K562 (cell line): ENCODE results near the gene CHCHD1. TPM values are rescaled to one million over a fixed set of nuclear protein-coding genes. Genes with fewer than 3 reads are reported as not detected.

Experiments used
- COPS2 ChIP-seq: fragments of 450-650 bp; conservative IDR thresholded peaks from 2 replicates; pipeline ENCODE4 v1.6.1; 2016; ENCODE audit warnings: mild to moderate bottlenecking, moderate library complexity
- DPF2 ChIP-seq: fragments of 450-650 bp; IDR thresholded peaks from 2 replicates; pipeline ENCODE4 v1.6.1; 2016
- ELF2 ChIP-seq: fragments of 250-450 bp; sonication (Bioruptor Pico); IDR thresholded peaks from 2 replicates; pipeline ENCODE4 v1.5.0; 2021; ENCODE audit warnings: mild to moderate bottlenecking
- HLTF ChIP-seq: fragments of 450-650 bp; IDR thresholded peaks from 2 replicates; pipeline ENCODE4 v1.6.1; 2016
- MCM3 ChIP-seq: fragments of 450-650 bp; IDR thresholded peaks from 2 replicates; pipeline ENCODE4 v1.6.1; 2016
- NFE2L1 ChIP-seq: fragments of 450-650 bp; IDR thresholded peaks from 2 replicates; pipeline ENCODE4 v1.6.1; 2016; ENCODE audit warnings: missing genetic modification characterization, low read depth, mild to moderate bottlenecking, missing compliant biosample characterization, moderate library complexity, borderline replicate concordance
- PHF21A ChIP-seq: fragments of 450-650 bp; IDR thresholded peaks from 2 replicates; pipeline ENCODE4 v1.6.1; 2017; ENCODE audit warnings: low read depth, borderline replicate concordance
- POLR2H ChIP-seq: IDR thresholded peaks from 2 replicates; pipeline ENCODE4 v1.6.1; 2016; ENCODE audit warnings: missing genetic modification characterization, low read depth, mild to moderate bottlenecking, control low read depth, missing compliant biosample characterization, moderate library complexity
- PYGO2 ChIP-seq: fragments of 450-650 bp; IDR thresholded peaks from 2 replicates; pipeline ENCODE4 v1.6.1; 2016; ENCODE audit warnings: mild to moderate bottlenecking, missing genetic modification characterization, moderate library complexity, missing compliant biosample characterization
- SP2 ChIP-seq: IDR thresholded peaks from 2 replicates; pipeline ENCODE4 v1.6.1; 2011; ENCODE audit warnings: mild to moderate bottlenecking, low read depth, low read length, moderate library complexity; ENCODE audit not compliant: poor library complexity, severe bottlenecking; ENCODE audit errors: extremely low read depth
- SREBF2 ChIP-seq: sonication (generic); formaldehyde crosslinking; IDR thresholded peaks from 2 replicates; pipeline ENCODE4 v1.4.0; 2020; ENCODE audit warnings: mild to moderate bottlenecking, missing genetic modification reagents
- TAF1 ChIP-seq: IDR thresholded peaks from 2 replicates; pipeline ENCODE4 v1.6.1; 2011; ENCODE audit warnings: mild to moderate bottlenecking, low read length, moderate library complexity; ENCODE audit not compliant: insufficient read depth, control insufficient read depth, severe bottlenecking; ENCODE audit errors: extremely low read depth
- XRCC5 ChIP-seq: fragments of 200-400 bp; formaldehyde crosslinking; IDR thresholded peaks from 2 replicates; pipeline ENCODE4 v1.6.1; 2017; ENCODE audit warnings: low read depth, mild to moderate bottlenecking, low read length
- ZFP30 ChIP-seq: fragments of 250-450 bp; sonication (Bioruptor Pico); IDR thresholded peaks from 2 replicates; pipeline ENCODE4 v1.8.0; 2022; ENCODE audit warnings: moderate library complexity, mild to moderate bottlenecking, inconsistent platforms, borderline replicate concordance
- ZNF224 ChIP-seq: sonication (generic); formaldehyde crosslinking; IDR thresholded peaks from 2 replicates; pipeline ENCODE4 v1.8.0; 2022; ENCODE audit warnings: mild to moderate bottlenecking, missing genetic modification reagents
- ZNF24 ChIP-seq: fragments of 450-650 bp; IDR thresholded peaks from 2 replicates; pipeline ENCODE4 v1.6.1; 2016
- ZNF263 ChIP-seq: sonication (generic); formaldehyde crosslinking; IDR thresholded peaks from 2 replicates; pipeline ENCODE4 v1.8.0; 2022; ENCODE audit warnings: mild to moderate bottlenecking, missing genetic modification reagents, borderline replicate concordance
- ZSCAN29 ChIP-seq: fragments of 450-650 bp; IDR thresholded peaks from 2 replicates; pipeline ENCODE4 v1.6.1; 2017
- polyA plus RNA-seq, 8 experiments: library from polyadenylated mRNA; depleted of rRNA in 4 of 8; stranded (reverse) in 5 of 8; unstranded in 3 of 8; fragments of >200 nt; fragmentation: Nextera tagmentation in 2 of 8; fragmentation: Illumina TruSeq in 1 of 8; extraction: Ambion mirVana in 2 of 8; extraction: Trizol in 1 of 8; gene quantifications; 2 replicates each; pipeline versions ENCODE4 v1.2.1 to v1.2.3, GENCODE V29; 2011 to 2014; ENCODE audit warnings: inconsistent platforms in 1 of 8, missing spikeins in 1 of 8
- total RNA-seq, 7 experiments: library from RNA; depleted of rRNA in 6 of 7; stranded (reverse); fragments of >200 nt in 6 of 7; fragmentation: Illumina TruSeq in 2 of 7; extraction: Trizol in 2 of 7; gene quantifications; 2 replicates each; pipeline versions ENCODE4 v1.2.1 to v1.2.3, GENCODE V29; 2011 to 2021; ENCODE audit warnings: low replicate concordance in 1 of 7
- TF ChIP-seq, protein P1 (sequence below): sonication (generic); formaldehyde crosslinking; IDR thresholded peaks from 2 replicates; pipeline ENCODE4 v1.8.0; 2022; ENCODE audit warnings: mild to moderate bottlenecking, low read depth, missing genetic modification reagents
- TF ChIP-seq, protein P2 (sequence below): fragments of 250-450 bp; sonication (Bioruptor Pico); IDR thresholded peaks from 2 replicates; pipeline ENCODE4 v1.6.1; 2021; ENCODE audit warnings: mild to moderate bottlenecking
- TF ChIP-seq, protein P3 (sequence below): fragments of 450-650 bp; IDR thresholded peaks from 2 replicates; pipeline ENCODE4 v1.7.1; 2018; ENCODE audit warnings: mild to moderate bottlenecking, low read depth; ENCODE audit not compliant: partially characterized antibody
- TF ChIP-seq, protein P4 (sequence below): fragments of 250-450 bp; sonication (Bioruptor Pico); IDR thresholded peaks from 2 replicates; pipeline ENCODE4 v1.4.0; 2020; ENCODE audit warnings: mild to moderate bottlenecking, moderate library complexity

Gene CHCHD1
- total and polyA plus RNA-seq, 9 of the 15 experiments (the other 6 are each of a cell fraction or from before 2014, with no cell fraction given): 52.9 to 126 (median 83.4) TPM

DNA sequence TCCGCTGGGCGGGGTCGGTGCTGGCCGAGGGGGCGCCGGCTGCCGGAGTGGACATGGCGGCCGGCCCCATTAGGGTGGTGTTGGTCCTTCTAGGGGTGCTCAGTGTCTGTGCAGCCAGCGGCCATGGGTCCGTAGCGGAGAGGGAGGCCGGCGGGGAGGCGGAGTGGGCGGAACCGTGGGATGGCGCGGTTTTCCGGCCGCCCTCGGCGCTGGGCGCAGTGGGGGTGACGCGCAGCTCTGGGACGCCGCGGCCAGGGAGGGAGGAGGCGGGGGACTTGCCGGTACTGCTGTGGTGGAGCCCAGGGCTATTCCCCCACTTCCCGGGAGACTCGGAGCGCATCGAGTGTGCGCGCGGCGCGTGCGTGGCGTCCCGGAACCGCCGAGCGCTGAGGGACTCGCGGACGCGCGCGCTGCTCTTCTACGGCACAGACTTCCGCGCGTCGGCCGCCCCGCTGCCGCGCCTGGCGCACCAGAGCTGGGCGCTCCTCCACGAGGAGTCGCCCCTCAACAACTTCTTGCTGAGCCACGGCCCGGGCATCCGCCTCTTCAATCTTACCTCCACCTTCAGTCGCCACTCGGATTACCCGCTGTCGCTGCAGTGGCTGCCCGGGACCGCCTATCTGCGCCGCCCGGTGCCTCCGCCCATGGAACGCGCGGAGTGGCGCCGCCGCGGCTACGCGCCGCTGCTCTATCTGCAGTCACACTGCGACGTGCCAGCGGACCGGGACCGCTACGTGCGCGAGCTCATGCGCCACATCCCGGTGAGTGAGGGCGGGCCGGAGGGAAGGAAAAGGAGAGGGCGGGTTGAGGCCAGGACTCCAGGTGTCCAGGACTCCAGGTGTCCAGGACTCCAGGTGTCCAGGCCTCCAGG, 9.3 kb upstream of the CHCHD1 start (continued):
- TF ChIP-seq MCM3 (no peak), ZNF263 (CRISPR knock-in tag) (peak; percentile 44; the same call in 1 of the 2 replicates), HLTF (no peak), SREBF2 (CRISPR knock-in tag) (no peak), PYGO2 (no peak), ZNF224 (CRISPR knock-in tag) (no peak), DPF2 (no peak), PHF21A (peak; percentile 60; the same call in 1 of the 2 replicates), ZFP30 (CRISPR knock-in tag) (no peak), COPS2 (no peak), ZNF24 (peak; percentile 44; the same call in 1 of the 2 replicates), SP2 (no peak), XRCC5 (no peak; the same call in 1 of the 2 replicates), ELF2 (peak; percentile 88), TAF1 (peak; percentile 68), NFE2L1 (no peak), POLR2H (tag) (peak; percentile 81), ZSCAN29 (no peak)
- TF ChIP-seq, protein P1, sequence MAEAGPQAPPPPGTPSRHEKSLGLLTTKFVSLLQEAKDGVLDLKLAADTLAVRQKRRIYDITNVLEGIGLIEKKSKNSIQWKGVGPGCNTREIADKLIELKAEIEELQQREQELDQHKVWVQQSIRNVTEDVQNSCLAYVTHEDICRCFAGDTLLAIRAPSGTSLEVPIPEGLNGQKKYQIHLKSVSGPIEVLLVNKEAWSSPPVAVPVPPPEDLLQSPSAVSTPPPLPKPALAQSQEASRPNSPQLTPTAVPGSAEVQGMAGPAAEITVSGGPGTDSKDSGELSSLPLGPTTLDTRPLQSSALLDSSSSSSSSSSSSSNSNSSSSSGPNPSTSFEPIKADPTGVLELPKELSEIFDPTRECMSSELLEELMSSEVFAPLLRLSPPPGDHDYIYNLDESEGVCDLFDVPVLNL (CRISPR knock-in tag): peak; percentile 83
- TF ChIP-seq, protein P2, sequence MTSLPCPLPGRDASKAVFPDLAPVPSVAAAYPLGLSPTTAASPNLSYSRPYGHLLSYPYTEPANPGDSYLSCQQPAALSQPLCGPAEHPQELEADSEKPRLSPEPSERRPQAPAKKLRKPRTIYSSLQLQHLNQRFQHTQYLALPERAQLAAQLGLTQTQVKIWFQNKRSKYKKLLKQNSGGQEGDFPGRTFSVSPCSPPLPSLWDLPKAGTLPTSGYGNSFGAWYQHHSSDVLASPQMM (CRISPR knock-in tag): no peak
- TF ChIP-seq, protein P3, sequence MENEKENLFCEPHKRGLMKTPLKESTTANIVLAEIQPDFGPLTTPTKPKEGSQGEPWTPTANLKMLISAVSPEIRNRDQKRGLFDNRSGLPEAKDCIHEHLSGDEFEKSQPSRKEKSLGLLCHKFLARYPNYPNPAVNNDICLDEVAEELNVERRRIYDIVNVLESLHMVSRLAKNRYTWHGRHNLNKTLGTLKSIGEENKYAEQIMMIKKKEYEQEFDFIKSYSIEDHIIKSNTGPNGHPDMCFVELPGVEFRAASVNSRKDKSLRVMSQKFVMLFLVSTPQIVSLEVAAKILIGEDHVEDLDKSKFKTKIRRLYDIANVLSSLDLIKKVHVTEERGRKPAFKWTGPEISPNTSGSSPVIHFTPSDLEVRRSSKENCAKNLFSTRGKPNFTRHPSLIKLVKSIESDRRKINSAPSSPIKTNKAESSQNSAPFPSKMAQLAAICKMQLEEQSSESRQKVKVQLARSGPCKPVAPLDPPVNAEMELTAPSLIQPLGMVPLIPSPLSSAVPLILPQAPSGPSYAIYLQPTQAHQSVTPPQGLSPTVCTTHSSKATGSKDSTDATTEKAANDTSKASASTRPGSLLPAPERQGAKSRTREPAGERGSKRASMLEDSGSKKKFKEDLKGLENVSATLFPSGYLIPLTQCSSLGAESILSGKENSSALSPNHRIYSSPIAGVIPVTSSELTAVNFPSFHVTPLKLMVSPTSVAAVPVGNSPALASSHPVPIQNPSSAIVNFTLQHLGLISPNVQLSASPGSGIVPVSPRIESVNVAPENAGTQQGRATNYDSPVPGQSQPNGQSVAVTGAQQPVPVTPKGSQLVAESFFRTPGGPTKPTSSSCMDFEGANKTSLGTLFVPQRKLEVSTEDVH: peak; percentile 91
- TF ChIP-seq, protein P4, sequence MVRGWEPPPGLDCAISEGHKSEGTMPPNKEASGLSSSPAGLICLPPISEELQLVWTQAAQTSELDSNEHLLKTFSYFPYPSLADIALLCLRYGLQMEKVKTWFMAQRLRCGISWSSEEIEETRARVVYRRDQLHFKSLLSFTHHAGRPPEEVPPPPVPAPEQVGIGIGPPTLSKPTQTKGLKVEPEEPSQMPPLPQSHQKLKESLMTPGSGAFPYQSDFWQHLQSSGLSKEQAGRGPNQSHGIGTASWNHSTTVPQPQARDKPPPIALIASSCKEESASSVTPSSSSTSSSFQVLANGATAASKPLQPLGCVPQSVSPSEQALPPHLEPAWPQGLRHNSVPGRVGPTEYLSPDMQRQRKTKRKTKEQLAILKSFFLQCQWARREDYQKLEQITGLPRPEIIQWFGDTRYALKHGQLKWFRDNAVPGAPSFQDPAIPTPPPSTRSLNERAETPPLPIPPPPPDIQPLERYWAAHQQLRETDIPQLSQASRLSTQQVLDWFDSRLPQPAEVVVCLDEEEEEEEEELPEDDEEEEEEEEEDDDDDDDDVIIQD (CRISPR knock-in tag): 0 out of 2 replicates have a peak, but pooled peaks have one; percentile 11
